Large intestine (tissue), 3 donors: ENCODE data around the gene CDH1. TPM values are rescaled to one million over a fixed set of nuclear protein-coding genes. Genes with fewer than 3 reads are reported as not detected.
"Not testable (repeated sequence)": the region's sequence is repeated elsewhere in the genome, so short reads cannot be mapped to it uniquely, and the experiment has no call there.

ENCODE experiments used
- DNase-seq, 2 donors: peaks; one replicate each; pipeline versions ENCODE4 v3.0.0 to v3.0.0-alpha.2; 2013
- H3K27ac ChIP-seq: one replicate; pipeline ENCODE4 v1.5.1; 2013; ENCODE audit warnings: low read length
- H3K27me3 ChIP-seq: 2 replicates; pipeline ENCODE4 v1.6.1; 2013; ENCODE audit warnings: low read length; ENCODE audit not compliant: control insufficient read depth, insufficient read depth
- H3K36me3 ChIP-seq: 2 replicates; pipeline ENCODE4 v1.6.1; 2013; ENCODE audit warnings: low read length; ENCODE audit not compliant: control insufficient read depth, insufficient read depth
- H3K4me1 ChIP-seq: one replicate; pipeline ENCODE4 v1.6.1; 2013; ENCODE audit warnings: low read length; ENCODE audit not compliant: control insufficient read depth, insufficient read depth
- H3K4me3 ChIP-seq: one replicate; pipeline ENCODE4 v1.5.1; 2013; ENCODE audit warnings: low read length
- H3K9me3 ChIP-seq: one replicate; pipeline ENCODE4 v1.6.1; 2013; ENCODE audit warnings: mild to moderate bottlenecking, low read depth, low read length, moderate library complexity; ENCODE audit not compliant: control insufficient read depth
- WGBS: methylation state at CpG from one replicate; pipeline ENCODE4 v1.1.5; 2013; ENCODE audit warnings: low lambda C conversion rate; ENCODE audit not compliant: insufficient coverage; 5-methylcytosine and 5-hydroxymethylcytosine counted together
- polyA plus RNA-seq: library from polyadenylated mRNA; unstranded; fragments of 120-200 nt; gene quantifications from one replicate; pipeline ENCODE4 v1.2.1, GENCODE V29; 2013

CDH1 gene
- polyA plus RNA-seq, 1 donor: 341 TPM

DNA sequence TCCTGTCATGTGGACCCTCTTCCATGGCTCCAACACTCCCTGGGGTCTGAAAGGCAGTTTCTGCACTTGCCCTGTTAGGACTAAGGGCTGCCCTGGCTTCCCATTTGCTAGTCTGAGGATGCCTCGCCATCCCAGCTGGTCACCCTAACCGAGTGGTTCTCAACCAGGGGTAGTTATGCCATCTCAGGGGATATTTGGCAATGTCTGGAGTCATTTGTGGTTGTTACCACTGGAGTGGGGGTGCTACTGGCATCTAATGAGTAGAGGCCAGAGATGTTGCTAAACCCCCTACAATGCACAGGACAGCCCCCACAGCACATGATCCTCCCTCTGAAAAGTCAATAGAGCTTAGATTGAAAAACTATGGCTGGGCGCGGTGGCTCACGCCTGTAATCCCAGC is 26.9 kb upstream of the CDH1 start:
- Histone ChIP-seq H3K4me1 (peaks cover 19% of the 10 kb centered on the region), H3K36me3 (no peaks in the 10 kb centered on the region)
- no CpG with 5 or more reads among the region's 5 CpGs for WGBS

DNA sequence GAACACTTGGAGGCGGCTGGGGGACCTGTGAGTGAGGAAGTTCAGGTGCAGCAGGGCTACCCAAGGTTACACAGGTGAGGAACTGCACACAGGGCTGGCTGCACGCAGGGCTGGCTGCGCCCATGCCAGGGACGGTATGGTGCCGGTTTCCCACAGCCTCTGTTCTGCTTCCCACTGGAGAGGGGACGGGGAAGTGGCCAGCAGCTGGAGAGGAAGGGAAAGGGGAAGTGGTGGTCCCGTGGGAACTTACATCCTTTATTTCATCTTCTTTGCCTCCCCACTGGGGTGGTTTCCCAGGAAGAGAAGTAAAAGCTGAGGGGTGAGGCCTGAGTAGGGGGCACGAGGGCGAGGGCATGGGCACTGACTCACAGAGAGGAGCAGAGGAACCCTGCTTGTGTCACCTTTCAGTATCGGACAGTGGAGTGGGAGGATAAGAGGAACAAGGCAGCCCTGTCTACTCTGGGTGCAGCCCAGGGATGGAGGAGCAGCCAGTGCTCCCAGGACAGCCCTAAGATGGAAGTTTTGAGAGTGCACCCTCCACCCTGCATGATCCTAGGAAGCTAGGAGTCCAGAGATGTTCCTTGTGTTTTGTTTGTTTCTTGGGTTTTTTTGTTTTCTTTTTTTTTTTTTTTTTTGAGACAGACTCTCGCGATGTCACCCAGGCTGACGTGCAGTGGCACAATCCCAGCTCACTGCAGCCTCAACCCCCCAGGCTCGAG is 25.5 kb upstream of the CDH1 start:
- no peak overlapping the region for H3K4me3 ChIP-seq
- DNase-seq: no peak
- 67% methylated on average over 1 of the region's 14 CpGs for WGBS
- no peaks in the 10 kb centered on the region for H3K27me3 ChIP-seq
- no peak overlapping the region for H3K27ac ChIP-seq
- peaks cover 29% of the 10 kb centered on the region for H3K4me1 ChIP-seq
- H3K36me3 ChIP-seq: no peaks in the 10 kb centered on the region
- H3K9me3 ChIP-seq: no peaks in the 10 kb centered on the region

More for the DNA sequence above, 26.9 kb upstream of the CDH1 start:
- no peaks in the 10 kb centered on the region for H3K9me3 ChIP-seq
- H3K27ac ChIP-seq: no peak overlapping the region
- no peak overlapping the region for H3K4me3 ChIP-seq
- no peak for DNase-seq
- H3K27me3 ChIP-seq: no peaks in the 10 kb centered on the region

DNA sequence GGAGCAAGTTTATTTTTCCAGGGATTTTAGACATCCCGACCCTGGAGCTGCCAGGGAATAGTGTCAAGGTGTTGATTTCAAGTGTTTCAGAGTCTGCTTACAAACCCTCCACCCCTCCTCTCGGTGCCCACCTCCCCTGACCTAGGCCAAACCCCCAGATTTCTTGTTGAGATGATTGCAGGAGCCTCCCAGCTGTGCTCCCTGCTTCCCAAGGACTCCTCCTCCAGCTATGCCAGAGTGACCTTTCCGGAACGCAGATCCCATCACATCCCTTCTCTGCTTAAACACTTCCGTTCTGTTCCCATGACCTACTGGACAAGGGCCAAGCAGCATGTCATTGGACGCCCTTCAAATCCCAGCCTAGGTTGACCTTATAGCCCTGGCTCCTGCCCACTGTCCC is 23.7 kb upstream of the CDH1 start:
- Histone ChIP-seq H3K27ac (no peak overlapping the region), H3K4me3 (no peak overlapping the region), H3K36me3 (no peaks in the 10 kb centered on the region), H3K27me3 (no peaks in the 10 kb centered on the region), H3K9me3 (peaks cover 2% of the 10 kb centered on the region), H3K4me1 (peaks cover 19% of the 10 kb centered on the region)
- 33% methylated on average over 1 of the region's 6 CpGs for WGBS
- DNase-seq: no peak

DNA sequence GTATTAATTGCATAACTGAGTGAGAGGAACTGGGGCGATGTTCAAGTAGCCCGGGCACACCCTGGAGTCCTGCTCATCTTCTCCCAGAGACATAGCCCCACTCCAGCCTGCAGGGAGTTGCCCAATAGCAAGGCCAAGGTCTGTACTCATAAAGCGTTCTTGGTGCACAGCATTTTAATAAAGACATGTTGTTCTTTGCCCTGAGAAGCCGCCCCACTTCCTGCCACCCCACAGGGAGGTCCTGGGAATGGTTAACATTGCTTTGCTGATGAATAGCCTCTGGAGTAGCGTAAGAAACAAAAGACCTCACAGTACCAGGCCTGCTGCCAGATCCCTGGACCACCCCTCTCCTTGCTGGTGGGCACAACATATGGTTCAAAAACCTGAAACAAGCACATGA is 21.6 kb upstream of the CDH1 start:
- Histone ChIP-seq H3K9me3 (peaks cover 2% of the 10 kb centered on the region), H3K27me3 (no peaks in the 10 kb centered on the region), H3K27ac (peak overlapping the region; percentile 71), H3K36me3 (no peaks in the 10 kb centered on the region), H3K4me1 (peaks cover 23% of the 10 kb centered on the region), H3K4me3 (no peak overlapping the region)
- WGBS: no CpG with 5 or more reads among the region's 5 CpGs
- DNase-seq: peak; percentile 89 to 93

DNA sequence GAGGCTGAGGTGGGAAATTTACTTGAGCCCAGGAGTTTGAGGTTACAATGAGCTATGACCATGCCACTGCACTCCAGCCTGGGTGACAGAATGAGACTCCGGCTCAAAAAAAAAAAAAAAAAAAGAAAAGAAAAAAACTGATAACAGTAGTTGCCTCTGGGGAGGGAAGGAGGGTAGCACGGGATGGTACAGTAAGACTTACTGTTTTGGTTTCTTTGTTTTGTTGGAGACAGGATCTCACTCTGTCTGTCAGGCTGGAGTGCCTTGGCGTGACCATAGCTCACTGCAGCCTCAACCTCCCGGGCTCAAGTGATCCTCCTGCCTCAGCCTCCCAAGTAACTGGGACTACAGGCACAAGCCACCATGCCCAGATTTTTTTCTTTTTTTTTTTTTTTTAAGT is 20.6 kb upstream of the CDH1 start:
- no CpG with 5 or more reads among the region's 4 CpGs for WGBS
- Histone ChIP-seq H3K4me1 (peaks cover 33% of the 10 kb centered on the region), H3K27ac (peak overlapping the region; percentile 71)
- not testable (repeated sequence) for DNase-seq, H3K36me3 ChIP-seq, H3K9me3 ChIP-seq, H3K27me3 ChIP-seq, H3K4me3 ChIP-seq

- Histone ChIP-seq H3K27ac (no peak overlapping the region), H3K27me3 (no peaks in the 10 kb centered on the region), H3K4me3 (no peak overlapping the region), H3K4me1 (peaks cover 45% of the 10 kb centered on the region), H3K36me3 (no peaks in the 10 kb centered on the region), H3K9me3 (peaks cover 2% of the 10 kb centered on the region)
- no CpG with 5 or more reads among the region's 4 CpGs for WGBS
- DNase-seq: no peak
Measured at GRCh38 chr16:68717684-68718083, 19.4 kb upstream of the CDH1 start.

DNA sequence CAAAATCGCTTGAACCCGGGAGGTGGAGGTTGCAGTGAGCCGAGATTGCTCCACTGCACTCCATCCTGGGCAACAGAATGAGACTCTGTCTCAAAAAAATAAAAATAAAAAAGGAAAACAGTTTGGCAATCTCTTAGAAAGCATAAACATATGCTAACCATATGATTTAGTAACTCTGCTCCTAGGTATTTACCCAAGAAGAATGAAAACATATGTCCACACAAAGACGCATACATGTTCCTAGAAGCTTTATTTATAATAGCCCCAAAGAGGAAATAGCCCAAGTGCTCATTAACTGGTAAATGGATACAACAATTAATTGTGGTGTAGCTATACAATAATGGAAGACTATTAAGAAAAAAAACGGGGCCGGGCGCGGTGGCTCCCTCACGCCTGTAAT is 18.5 kb upstream of the CDH1 start:
- H3K27ac ChIP-seq: no peak overlapping the region
- no peaks in the 10 kb centered on the region for H3K36me3 ChIP-seq
- peaks cover 2% of the 10 kb centered on the region for H3K9me3 ChIP-seq
- no peak overlapping the region for H3K4me3 ChIP-seq
- WGBS: no CpG with 5 or more reads among the region's 9 CpGs
- no peaks in the 10 kb centered on the region for H3K27me3 ChIP-seq
- no peak for DNase-seq
- peaks cover 53% of the 10 kb centered on the region for H3K4me1 ChIP-seq

DNA sequence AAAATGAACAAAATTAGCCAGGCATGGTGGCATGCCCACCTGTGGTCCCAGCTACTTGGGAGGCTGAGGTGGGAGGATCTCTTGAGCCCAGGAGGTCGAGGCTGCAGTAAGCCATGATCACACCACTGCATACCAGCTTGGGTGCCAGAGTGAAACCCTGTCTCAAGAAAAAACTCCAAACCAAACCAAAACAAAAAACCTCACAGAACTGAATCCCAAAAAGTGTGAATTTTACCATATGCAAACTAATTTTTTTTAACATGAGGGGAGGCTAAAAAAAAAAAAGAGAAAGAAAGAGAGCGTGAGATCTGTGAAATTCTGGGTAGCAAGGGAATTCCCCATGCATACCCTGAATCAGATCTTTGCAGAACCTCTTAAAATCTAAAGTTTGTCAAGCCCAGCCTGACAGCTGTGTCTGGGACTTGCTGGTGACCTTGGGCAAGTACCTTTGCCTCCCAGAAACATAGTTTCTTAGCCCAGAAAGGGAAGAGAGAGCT is 17.1 kb upstream of the CDH1 start:
- Histone ChIP-seq H3K36me3 (no peaks in the 10 kb centered on the region), H3K9me3 (peaks cover 2% of the 10 kb centered on the region), H3K27ac (no peak overlapping the region), H3K4me3 (no peak overlapping the region), H3K4me1 (peaks cover 56% of the 10 kb centered on the region), H3K27me3 (no peaks in the 10 kb centered on the region)
- no CpG with 5 or more reads among the region's 2 CpGs for WGBS
- no peak for DNase-seq

GRCh38 chr16:68722119-68723024 is 14.7 kb upstream of the CDH1 start:
- WGBS: 100% methylated on average over 1 of the region's 12 CpGs
- H3K36me3 ChIP-seq: no peaks in the 10 kb centered on the region
- DNase-seq: peak; percentile 81 to 95
- peaks cover 2% of the 10 kb centered on the region for H3K9me3 ChIP-seq
- peak overlapping the region; percentile 95 for H3K27ac ChIP-seq
- no peaks in the 10 kb centered on the region for H3K27me3 ChIP-seq
- peaks cover 52% of the 10 kb centered on the region for H3K4me1 ChIP-seq
- H3K4me3 ChIP-seq: no peak overlapping the region

DNA sequence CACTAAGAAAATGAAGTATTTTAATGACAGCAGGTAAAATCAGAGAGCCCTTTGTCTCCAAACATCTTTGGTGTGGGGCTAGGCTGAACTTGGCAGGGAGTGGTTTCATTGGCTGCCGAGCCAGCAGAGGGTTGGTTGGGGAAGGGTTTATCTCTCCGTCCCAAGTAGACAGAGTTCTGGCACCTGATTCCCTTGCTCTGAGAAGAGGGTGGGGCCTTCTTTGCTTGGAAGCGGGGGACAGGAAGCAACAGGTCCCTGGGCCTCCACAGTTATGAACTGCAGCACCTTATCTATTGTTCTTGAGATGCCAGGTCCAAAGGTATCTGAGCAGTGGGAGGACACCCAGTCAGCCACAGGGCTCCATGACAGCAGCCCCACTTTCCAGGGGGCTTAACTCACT is 12.3 kb upstream of the CDH1 start:
- Histone ChIP-seq H3K4me3 (no peak overlapping the region), H3K9me3 (no peaks in the 10 kb centered on the region), H3K27ac (peak overlapping the region; percentile 94), H3K36me3 (no peaks in the 10 kb centered on the region), H3K27me3 (no peaks in the 10 kb centered on the region), H3K4me1 (peaks cover 52% of the 10 kb centered on the region)
- no CpG with 5 or more reads among the region's 3 CpGs for WGBS
- DNase-seq: peak; percentile 93 to 98
